ENCODE measurements around the gene KRTAP3-2. TPM values are rescaled to one million over a fixed set of nuclear protein-coding genes. Genes with fewer than 3 reads are reported as not detected.
"Not testable (repeated sequence)": the region's sequence is repeated elsewhere in the genome, so short reads cannot be mapped to it uniquely, and the experiment has no call there.

The KRTAP3-2 gene
- total RNA-seq, 1 experiment from 2014 or later, result not detected

DNA sequence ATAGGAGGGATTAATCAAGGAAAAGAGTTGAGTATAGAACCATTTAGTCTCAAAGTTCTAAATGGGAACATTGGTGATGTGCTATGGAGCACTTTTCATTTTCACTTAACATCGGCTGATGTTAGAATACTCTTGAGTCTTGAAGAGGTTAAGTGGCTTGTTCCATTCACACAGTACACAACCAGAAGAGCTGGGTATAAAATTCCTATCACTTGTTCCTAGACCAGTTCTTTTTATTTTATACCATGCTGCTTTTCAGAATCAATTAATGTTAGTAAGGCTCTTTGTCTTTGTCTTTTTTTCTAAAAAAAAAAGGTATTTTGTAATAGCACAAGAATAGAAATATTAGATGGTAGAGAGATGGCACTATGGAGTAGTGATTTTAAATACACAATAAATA lies 43.2 kb upstream of the KRTAP3-2 start:
- Histone ChIP-seq H2BK5ac (ENCODE audit: insufficient read length, low read length) (no peak overlapping the region), H3K18ac (ENCODE audit: insufficient read length, low read depth, low read length) (no peak overlapping the region), H3K9me3 (ENCODE audit: control insufficient read depth, low read depth, low read length) (no peaks in the 10 kb centered on the region), H4K91ac (ENCODE audit: insufficient read length, low read depth, low read length) (no peak overlapping the region), H2BK15ac (ENCODE audit: low read depth, low read length) (no peak overlapping the region), H2AK5ac (ENCODE audit: insufficient read length, low read length) (no peak overlapping the region), H2AFZ (ENCODE audit: low read length) (no peak overlapping the region), H3K4me1 (ENCODE audit: insufficient read depth, low read length) (no peaks in the 10 kb centered on the region; the same call in 1 of the 2 replicates), H3K4me2 (ENCODE audit: insufficient read depth, insufficient read length, low read length) (no peak overlapping the region), H3T11ph (ENCODE audit: low read length) (no peak overlapping the region), H3K56ac (ENCODE audit: insufficient read length, low read depth, low read length) (no peak overlapping the region), H4K8ac (replicated peaks; ENCODE audit: insufficient read length, low read depth, low read length) (no peak overlapping the region), H4K20me1 (ENCODE audit: control insufficient read depth, insufficient read depth, insufficient read length) (no peaks in the 10 kb centered on the region), H3K9ac (ENCODE audit: extremely low read depth, insufficient read length, low read length) (no peak overlapping the region), H3K23me2 (ENCODE audit: insufficient read length, low read depth, low read length, poor library complexity, severe bottlenecking) (no peaks in the 10 kb centered on the region), H3K79me2 (ENCODE audit: insufficient read depth, low read length) (no peaks in the 10 kb centered on the region), H4K5ac (ENCODE audit: insufficient read length, low read depth, low read length) (no peak overlapping the region), H3K27me3 (ENCODE audit: insufficient read depth, low read length) (no peaks in the 10 kb centered on the region), H2BK12ac (ENCODE audit: insufficient read length, low read depth, low read length) (no peak overlapping the region), H3K4ac (ENCODE audit: low read depth, low read length) (no peak overlapping the region), H2BK20ac (ENCODE audit: low read depth, low read length, poor library complexity, severe bottlenecking) (no peak overlapping the region), H3K79me1 (ENCODE audit: insufficient read depth, low read depth, low read length, poor library complexity, severe bottlenecking) (no peaks in the 10 kb centered on the region), H3K23ac (ENCODE audit: insufficient read length, low read depth, low read length) (no peak overlapping the region), H3K27ac (ENCODE audit: insufficient read length, low read depth, low read length) (no peak overlapping the region), H2BK120ac (ENCODE audit: low read depth, low read length, poor library complexity, severe bottlenecking) (no peak overlapping the region), H3K14ac (ENCODE audit: insufficient read depth, low read length) (no peak overlapping the region)
- TF ChIP-seq, protein P1, sequence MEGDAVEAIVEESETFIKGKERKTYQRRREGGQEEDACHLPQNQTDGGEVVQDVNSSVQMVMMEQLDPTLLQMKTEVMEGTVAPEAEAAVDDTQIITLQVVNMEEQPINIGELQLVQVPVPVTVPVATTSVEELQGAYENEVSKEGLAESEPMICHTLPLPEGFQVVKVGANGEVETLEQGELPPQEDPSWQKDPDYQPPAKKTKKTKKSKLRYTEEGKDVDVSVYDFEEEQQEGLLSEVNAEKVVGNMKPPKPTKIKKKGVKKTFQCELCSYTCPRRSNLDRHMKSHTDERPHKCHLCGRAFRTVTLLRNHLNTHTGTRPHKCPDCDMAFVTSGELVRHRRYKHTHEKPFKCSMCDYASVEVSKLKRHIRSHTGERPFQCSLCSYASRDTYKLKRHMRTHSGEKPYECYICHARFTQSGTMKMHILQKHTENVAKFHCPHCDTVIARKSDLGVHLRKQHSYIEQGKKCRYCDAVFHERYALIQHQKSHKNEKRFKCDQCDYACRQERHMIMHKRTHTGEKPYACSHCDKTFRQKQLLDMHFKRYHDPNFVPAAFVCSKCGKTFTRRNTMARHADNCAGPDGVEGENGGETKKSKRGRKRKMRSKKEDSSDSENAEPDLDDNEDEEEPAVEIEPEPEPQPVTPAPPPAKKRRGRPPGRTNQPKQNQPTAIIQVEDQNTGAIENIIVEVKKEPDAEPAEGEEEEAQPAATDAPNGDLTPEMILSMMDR (conservative IDR thresholded peaks at IDR 0.05), result no peak
- DNase-seq, result no peak
- Mint-ChIP-seq H3K4me1 (peaks cover 23 to 26% of the 10 kb centered on the region in 2 experiments), H3K27ac (no peak overlapping the region), H3K4me3 (no peak overlapping the region), H3K9me3 (no peaks in the 10 kb centered on the region; a peak in 2 of 5 replicates), H3K27me3 (ENCODE audit: low read depth) (no peaks in the 10 kb centered on the region), H3K36me3 (ENCODE audit: insufficient read depth in 1 of 3, low read depth in 3 of 3) (no peaks in the 10 kb centered on the region; a peak in 1 of 7 replicates)
- WGBS (ENCODE audit: extremely low coverage, insufficient read length, low lambda C conversion rate), result no CpG with 5 or more reads among the region's 1 CpG

DNA sequence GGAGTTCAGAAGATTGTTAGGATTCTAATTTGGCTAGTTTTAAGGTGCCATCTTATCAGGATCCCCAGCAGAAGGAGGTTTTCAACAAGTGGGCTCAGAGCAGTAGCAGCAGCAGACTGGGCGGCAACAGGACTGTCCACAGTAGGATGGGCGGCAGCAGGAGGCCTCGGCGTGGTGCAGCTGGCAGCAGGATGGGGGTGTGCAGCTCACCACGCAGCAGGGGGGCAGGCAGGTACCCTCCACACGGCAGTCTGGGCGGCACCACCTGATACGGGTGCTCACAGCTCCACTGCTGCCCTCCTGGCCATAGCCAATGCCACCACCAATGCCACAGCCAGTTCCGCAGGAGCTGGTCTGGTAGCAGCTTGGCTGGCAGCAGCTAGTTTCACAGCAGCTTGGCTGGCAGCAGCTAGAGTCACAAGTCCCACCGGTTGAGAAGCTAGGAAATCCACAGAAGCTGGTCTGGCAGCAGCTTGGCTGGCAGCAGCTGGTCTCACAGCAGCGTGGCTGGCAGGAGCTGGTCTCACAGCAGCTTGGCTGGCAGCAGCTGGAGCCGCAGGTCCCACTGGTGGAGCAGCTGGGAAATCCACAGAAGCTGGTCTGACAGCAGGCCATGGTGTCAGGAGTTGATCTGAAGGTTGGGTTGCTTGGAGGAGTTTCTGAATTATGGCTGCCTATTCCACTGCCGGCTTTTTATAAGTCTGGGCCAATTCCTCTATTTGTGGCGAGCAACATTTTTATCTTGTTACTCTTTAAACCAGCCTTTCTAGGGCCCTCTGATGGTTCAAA lies 41.3 kb upstream of the KRTAP3-2 start, which contains the start of gene KRTAP1-1:
KRTAP1-1 (minus strand) TSS at position 668 of the 789 bp plus-strand sequence; CDS start at position 615, 53 bp downstream.
- H2AFZ ChIP-seq (ENCODE audit: low read length); H4K20me1 ChIP-seq (ENCODE audit: control insufficient read depth, insufficient read depth, insufficient read length); H4K5ac ChIP-seq (ENCODE audit: insufficient read length, low read depth, low read length); H3K36me3 Mint-ChIP-seq (ENCODE audit: insufficient read depth in 1 of 3, low read depth in 3 of 3); H3K9ac ChIP-seq (ENCODE audit: extremely low read depth, insufficient read length, low read length); H2BK15ac ChIP-seq (ENCODE audit: low read depth, low read length); H2BK120ac ChIP-seq (ENCODE audit: low read depth, low read length, poor library complexity, severe bottlenecking); H3K4me1 ChIP-seq (ENCODE audit: insufficient read depth, low read length); H3K79me1 ChIP-seq (ENCODE audit: insufficient read depth, low read depth, low read length, poor library complexity, severe bottlenecking); H3K23ac ChIP-seq (ENCODE audit: insufficient read length, low read depth, low read length); H4K8ac ChIP-seq (replicated peaks; ENCODE audit: insufficient read length, low read depth, low read length); H3T11ph ChIP-seq (ENCODE audit: low read length); H3K27ac Mint-ChIP-seq; H3K27ac ChIP-seq (ENCODE audit: insufficient read length, low read depth, low read length); H3K56ac ChIP-seq (ENCODE audit: insufficient read length, low read depth, low read length); H2BK12ac ChIP-seq (ENCODE audit: insufficient read length, low read depth, low read length); H3K27me3 ChIP-seq (ENCODE audit: insufficient read depth, low read length); H3K4me3 Mint-ChIP-seq; H2BK5ac ChIP-seq (ENCODE audit: insufficient read length, low read length); H3K79me2 ChIP-seq (ENCODE audit: insufficient read depth, low read length); H3K18ac ChIP-seq (ENCODE audit: insufficient read length, low read depth, low read length); H4K91ac ChIP-seq (ENCODE audit: insufficient read length, low read depth, low read length); H3K23me2 ChIP-seq (ENCODE audit: insufficient read length, low read depth, low read length, poor library complexity, severe bottlenecking); H3K27me3 Mint-ChIP-seq (ENCODE audit: low read depth); H3K9me3 Mint-ChIP-seq; DNase-seq; H2AK5ac ChIP-seq (ENCODE audit: insufficient read length, low read length); H2BK20ac ChIP-seq (ENCODE audit: low read depth, low read length, poor library complexity, severe bottlenecking); H3K4me2 ChIP-seq (ENCODE audit: insufficient read depth, insufficient read length, low read length); H3K4ac ChIP-seq (ENCODE audit: low read depth, low read length); H3K9me3 ChIP-seq (ENCODE audit: control insufficient read depth, low read depth, low read length): not testable (repeated sequence)
- WGBS (ENCODE audit: extremely low coverage, insufficient read length, low lambda C conversion rate), result no CpG with 5 or more reads among the region's 14 CpGs
- H3K4me1 Mint-ChIP-seq, result peaks cover 33 to 34% of the 10 kb centered on the region in 2 experiments
- H3K14ac ChIP-seq (ENCODE audit: insufficient read depth, low read length), result 0 out of 2 replicates have a peak within 1 kb of the TSS, but pooled peaks have one; percentile 71
